Activated naive CD8-positive, alpha-beta T cell treated with anti-CD3 and anti-CD28 coated beads, Interleukin-2, amount 50 U/mL, for 16 hours (primary cell): ENCODE results near the gene ERMARD.

Experiments
- DNase-seq: peaks from one replicate; pipeline ENCODE4 v3.0.0-alpha.2; 2020; ENCODE audit warnings: low read depth, low spot score

The ERMARD gene

DNA sequence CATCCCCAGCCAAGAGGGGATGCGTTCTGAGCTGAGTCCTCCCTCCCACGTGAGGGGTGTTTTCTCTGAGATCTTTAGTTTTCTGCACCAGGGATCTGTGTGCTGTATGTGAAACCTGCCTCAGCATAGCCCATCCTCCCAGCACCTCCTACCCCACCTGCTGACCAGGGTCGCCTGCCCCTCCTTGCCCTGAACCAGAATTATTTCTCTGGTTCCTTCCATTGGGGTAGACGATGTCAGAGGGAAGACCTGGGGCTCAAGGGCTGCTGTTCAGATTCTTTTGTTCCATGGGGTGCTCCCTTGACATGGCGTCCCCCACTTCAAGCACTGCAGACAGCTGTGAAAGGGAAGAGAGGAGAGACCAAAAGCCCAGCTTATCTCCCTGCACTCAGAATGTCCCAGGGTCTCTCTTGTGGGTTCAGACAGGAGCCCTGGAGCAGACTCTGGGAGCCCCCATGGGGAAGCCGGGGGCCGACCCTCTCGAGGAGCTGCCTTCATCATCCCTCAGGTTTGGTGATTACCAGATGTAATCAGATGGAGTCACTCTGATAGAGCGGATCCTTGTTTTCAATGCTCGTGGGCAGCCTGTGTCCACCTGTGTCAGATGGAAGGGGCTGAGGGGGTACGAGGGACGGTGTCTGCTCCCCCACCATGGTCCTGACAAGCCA is 74.3 kb downstream of the ERMARD start:
- no peak for DNase-seq

DNA sequence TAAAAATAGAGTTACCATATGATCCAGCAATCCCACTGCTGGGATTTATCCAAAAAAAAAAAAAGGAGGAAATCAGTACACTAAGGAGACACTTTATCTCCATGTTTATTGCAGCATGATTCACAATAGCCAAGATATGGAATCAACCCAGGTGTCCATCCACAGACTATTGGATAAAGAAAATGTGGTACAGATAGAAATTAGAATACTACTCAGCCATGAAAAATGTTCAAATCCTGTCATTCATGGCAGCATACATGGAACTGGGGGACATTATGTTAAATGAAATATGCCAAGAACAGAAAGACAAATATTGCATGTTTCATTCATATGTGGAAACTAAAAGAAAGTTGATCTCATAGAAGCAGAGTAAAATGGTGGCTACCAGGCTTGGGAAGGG is 75.3 kb downstream of the ERMARD start:
- no peak for DNase-seq

- DNase-seq, result no peak
Measured at GRCh38 chr6:169827290-169827717, 75.9 kb downstream of the ERMARD start.

GRCh38 chr6:169828176-169828575 is 76.8 kb downstream of the ERMARD start:
- DNase-seq, result no peak

DNA sequence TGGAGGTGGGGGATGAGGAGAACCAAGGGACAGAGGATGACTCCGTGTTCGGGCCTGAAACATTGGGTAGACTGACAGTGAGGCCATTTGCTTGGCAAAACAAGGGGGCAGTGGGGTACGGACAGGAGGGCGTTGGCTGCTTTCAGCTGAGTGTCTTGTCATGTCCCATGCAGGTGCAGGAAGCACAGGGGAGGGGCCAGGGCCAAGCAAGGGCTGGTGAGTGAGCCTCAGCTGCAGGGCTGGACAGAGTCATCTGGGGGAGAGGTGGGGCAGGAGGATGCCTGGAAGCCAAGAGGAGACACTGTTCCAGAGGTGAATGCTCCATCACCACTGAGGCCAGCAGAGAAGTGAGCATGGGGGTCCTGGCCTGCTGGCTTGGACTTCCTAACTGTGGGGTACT is 78.4 kb downstream of the ERMARD start:
- DNase-seq, result no peak

GRCh38 chr6:169830876-169831275 is 79.5 kb downstream of the ERMARD start:
- no peak for DNase-seq
